Colonic mucosa (tissue), 4 donors: Measurements from ENCODE around the gene DDX54. TPM values are rescaled to one million over a fixed set of nuclear protein-coding genes. Genes with fewer than 3 reads are reported as not detected.
"Not testable (repeated sequence)": the region's sequence is repeated elsewhere in the genome, so short reads cannot be mapped to it uniquely, and the experiment has no call there.

ENCODE experiments used
- DNase-seq: peaks from one replicate; pipeline ENCODE4 v3.0.0-alpha.2; 2020
- H3K27ac ChIP-seq: fragments of 200-600 bp; one replicate; pipeline ENCODE4 v1.8.0; 2021
- H3K27me3 ChIP-seq: fragments of 200-600 bp; one replicate; pipeline ENCODE4 v1.8.0; 2021
- H3K36me3 ChIP-seq: fragments of 200-600 bp; one replicate; pipeline ENCODE4 v1.8.0; 2021
- H3K4me1 ChIP-seq: fragments of 200-600 bp; one replicate; pipeline ENCODE4 v1.8.0; 2021; ENCODE audit warnings: mild to moderate bottlenecking
- H3K4me3 ChIP-seq: fragments of 200-600 bp; one replicate; pipeline ENCODE4 v1.8.0; 2021
- H3K9ac ChIP-seq, 2 donors: one replicate each; pipeline ENCODE4 v1.7.0; 2013; ENCODE audit warnings: control low read depth in 2 of 2, low read depth in 2 of 2, low read length in 2 of 2
- H3K9me3 ChIP-seq: fragments of 200-600 bp; one replicate; pipeline ENCODE4 v1.8.0; 2021
- intact Hi-C: fragments of 100-400 bp; cut with DNase I; formaldehyde crosslinking; loops from one replicate; pipeline ENCODE4 v1.14.1; 2022
- total RNA-seq, 2 donors: library from RNA; stranded (reverse); fragmentation: NEBNext Ultra II Directional in 1 of 2; extraction: Animal tissue kit (Norgen Biotek cat#: 25700) in 1 of 2; gene quantifications; one replicate each; pipeline ENCODE4 v1.2.1, GENCODE V29; 2021
- TF ChIP-seq, protein P1 (sequence below): fragments of 200-600 bp; IDR thresholded peaks from one replicate; pipeline ENCODE4 v1.8.0; 2022; ENCODE audit warnings: antibody characterized with exemption, mild to moderate bottlenecking
- donor health status: healthy.
- donor health status: DM: no; HTN: no; CAD: no.
- donor health status: DM: no; HTN: no; CAD: no.

Gene DDX54
- total RNA-seq, 2 donors from 2014 or later, result 54.8 to 98.3 TPM

DNA sequence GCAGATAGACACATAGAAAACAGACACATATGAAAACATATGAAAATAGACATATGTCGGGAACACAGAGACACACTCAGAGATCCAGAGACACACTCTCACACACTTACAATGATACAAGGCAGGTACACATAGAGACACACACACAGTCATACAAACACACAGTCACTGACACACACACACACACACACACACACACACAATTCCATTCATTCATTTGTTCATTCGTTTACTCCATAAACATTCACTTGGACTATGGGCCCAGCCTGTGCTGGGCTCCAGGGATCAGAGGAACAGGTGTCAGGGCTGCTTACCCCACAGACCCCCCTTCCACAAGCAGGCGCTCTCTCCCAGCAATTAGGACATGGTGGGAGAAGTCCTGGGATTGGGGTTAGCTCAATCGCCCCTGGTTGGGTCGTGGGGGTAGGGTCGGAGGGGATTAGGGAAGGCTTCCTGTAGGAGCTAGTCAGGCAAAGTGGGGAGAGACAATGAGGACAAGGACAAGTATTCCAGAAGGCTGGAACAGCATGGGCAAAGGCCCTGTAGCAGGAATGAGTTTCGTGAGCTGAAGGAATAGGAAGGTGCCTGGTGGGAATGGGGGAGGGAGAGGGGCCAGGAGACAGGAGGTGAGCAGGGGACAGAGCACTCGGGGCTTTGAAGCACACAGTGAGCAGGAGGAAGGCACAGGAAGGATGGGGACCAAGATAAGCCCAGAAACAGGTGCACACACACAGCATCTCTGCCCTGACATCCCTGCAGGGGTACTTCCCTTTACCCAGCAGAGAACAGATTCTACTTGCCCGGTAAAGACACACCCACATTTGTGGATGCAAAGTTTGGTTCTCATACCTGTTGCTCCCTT, 56.2 kb downstream of the DDX54 start:
- Histone ChIP-seq H3K36me3 (no peaks in the 10 kb centered on the region), H3K9me3 (no peaks in the 10 kb centered on the region), H3K4me3 (no peak overlapping the region), H3K27ac (no peak overlapping the region), H3K4me1 (no peaks in the 10 kb centered on the region), H3K9ac (no peak overlapping the region), H3K27me3 (no peaks in the 10 kb centered on the region)
- no peak for DNase-seq
- intact Hi-C loops, result no loop called here
- TF ChIP-seq, protein P1, sequence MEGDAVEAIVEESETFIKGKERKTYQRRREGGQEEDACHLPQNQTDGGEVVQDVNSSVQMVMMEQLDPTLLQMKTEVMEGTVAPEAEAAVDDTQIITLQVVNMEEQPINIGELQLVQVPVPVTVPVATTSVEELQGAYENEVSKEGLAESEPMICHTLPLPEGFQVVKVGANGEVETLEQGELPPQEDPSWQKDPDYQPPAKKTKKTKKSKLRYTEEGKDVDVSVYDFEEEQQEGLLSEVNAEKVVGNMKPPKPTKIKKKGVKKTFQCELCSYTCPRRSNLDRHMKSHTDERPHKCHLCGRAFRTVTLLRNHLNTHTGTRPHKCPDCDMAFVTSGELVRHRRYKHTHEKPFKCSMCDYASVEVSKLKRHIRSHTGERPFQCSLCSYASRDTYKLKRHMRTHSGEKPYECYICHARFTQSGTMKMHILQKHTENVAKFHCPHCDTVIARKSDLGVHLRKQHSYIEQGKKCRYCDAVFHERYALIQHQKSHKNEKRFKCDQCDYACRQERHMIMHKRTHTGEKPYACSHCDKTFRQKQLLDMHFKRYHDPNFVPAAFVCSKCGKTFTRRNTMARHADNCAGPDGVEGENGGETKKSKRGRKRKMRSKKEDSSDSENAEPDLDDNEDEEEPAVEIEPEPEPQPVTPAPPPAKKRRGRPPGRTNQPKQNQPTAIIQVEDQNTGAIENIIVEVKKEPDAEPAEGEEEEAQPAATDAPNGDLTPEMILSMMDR, result no peak

DNA sequence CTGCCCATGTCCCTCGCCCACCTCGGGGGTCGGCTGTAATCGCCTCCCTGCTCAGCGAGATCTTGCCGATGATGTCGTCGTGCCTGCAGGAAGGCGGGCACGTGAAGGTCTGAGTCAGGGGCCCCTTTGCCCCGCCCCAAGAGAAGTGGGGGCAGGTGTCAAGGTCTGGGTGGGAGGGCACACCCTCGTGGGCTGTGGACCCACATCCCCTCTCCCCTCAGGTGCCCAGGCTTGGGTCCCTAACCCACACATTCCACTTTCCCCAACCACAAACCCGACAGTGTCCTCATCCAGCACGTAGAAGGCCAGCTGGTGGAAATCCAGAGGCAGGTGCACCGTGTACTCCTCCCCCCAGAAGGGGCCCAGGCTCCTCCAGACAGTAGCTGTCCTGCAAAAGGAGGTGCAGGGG, 57.5 kb downstream of the DDX54 start:
- intact Hi-C loops, result no loop called here
- no peak overlapping the region for H3K27ac ChIP-seq
- no peak overlapping the region for H3K9ac ChIP-seq
- no peaks in the 10 kb centered on the region for H3K36me3 ChIP-seq
- no peak for DNase-seq
- no peaks in the 10 kb centered on the region for H3K4me1 ChIP-seq
- no peaks in the 10 kb centered on the region for H3K27me3 ChIP-seq
- H3K4me3 ChIP-seq, result no peak overlapping the region
- no peaks in the 10 kb centered on the region for H3K9me3 ChIP-seq
- TF ChIP-seq, protein P1, result no peak

DNA sequence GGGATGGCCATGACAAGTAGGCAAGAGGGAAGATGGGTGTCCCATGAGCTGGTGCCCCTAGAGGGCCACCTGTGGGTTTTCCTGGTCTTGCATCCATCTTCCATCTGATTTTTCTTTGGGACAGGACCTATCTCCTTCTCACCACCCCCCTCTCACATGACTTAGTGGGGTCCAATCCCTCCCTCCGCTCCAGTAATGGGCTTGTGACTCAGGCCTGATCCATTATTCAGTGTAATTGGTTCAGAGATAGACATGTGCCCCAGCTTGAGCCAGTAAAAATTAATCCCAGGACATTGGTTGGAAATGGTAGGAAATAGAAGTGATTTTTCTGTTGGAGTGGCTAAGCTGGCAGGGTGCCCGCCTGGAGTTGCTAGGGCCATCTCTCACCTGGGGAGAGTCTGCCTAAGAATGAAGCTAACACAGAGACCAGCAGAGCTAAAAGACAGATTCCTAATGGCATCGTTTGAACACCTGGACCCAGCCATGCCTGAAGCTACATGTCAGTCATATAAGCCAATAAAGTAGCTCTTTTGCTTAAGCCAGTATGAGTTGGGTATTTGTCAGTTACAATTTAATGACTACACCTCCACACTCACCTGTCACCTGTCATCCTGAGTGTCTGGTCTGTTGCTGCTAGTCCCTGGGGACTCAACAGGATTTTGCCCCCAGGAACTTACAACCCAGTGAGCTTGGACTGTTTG, 64.5 kb downstream of the DDX54 start:
- TF ChIP-seq, protein P1, result no peak

DNA sequence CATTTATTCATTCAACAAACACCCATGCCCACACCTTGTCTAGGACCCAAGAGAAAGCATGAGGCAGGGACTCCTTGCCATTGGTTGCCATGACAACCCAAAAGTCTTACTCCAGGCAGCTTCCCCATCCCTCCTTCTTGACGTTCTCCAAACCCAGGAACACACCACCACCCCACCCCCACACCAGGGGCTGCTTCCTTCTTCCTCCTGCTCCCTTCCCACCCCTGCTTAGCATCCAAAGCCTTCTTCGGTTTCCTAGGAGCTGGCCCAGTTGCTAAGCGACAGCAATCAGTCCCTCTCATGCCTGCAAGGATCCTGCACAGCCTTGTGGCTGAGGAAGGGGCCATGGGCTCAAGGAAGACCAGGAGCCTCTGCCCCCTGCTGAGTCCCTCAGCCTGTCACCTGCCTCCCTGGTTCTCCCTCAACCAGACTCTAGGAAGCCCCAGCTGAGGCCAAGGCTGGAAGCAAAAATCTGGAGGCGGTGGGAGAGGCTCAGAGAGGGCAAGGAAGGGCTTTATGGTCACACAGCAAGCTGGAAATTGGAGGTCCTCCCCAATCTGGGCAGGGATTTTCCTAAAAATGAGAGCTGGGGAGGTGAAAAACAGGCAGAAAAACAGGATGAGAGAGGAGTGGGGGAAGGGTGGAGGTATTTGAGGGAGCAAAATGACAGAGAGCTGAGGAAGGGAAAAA, 65.2 kb downstream of the DDX54 start:
- no peak for DNase-seq

More for the DNA sequence above, 64.5 kb downstream of the DDX54 start:
- DNase-seq, result no peak
- H3K9me3 ChIP-seq, result no peaks in the 10 kb centered on the region
- no peak overlapping the region for H3K4me3 ChIP-seq
- no peaks in the 10 kb centered on the region for H3K4me1 ChIP-seq
- intact Hi-C loops, result no loop called here
- H3K27ac ChIP-seq, result no peak overlapping the region
- H3K9ac ChIP-seq, result no peak overlapping the region
- no peaks in the 10 kb centered on the region for H3K36me3 ChIP-seq
- H3K27me3 ChIP-seq, result no peaks in the 10 kb centered on the region

DNA sequence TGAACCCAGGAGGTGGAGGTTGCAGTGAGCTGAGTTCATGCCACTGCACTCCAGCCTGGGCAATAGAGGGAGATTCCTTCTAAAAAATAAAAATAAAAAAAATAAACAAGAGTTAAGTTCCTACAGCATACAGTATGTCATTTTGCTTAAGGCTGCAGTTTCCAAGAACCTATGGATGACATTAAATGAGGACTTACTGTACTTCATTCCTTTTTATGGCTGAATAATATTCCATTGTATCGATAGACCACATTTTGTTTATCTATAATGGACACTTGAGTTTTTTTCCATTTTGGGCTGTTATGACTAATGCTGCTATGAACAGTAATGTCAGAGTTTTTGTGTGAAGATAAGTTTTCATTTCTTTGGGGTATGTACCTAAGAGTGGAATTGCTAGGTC, 67.1 kb downstream of the DDX54 start:
- Histone ChIP-seq H3K4me3 (no peak overlapping the region), H3K4me1 (no peaks in the 10 kb centered on the region), H3K36me3 (no peaks in the 10 kb centered on the region), H3K9ac (no peak overlapping the region), H3K27me3 (no peaks in the 10 kb centered on the region), H3K9me3 (no peaks in the 10 kb centered on the region), H3K27ac (no peak overlapping the region)
- no peak for DNase-seq
- intact Hi-C loops, result no loop called here
- TF ChIP-seq, protein P1, result no peak

More for the DNA sequence above, 65.2 kb downstream of the DDX54 start:
- Histone ChIP-seq H3K9ac (no peak overlapping the region), H3K4me3 (no peak overlapping the region), H3K36me3 (no peaks in the 10 kb centered on the region), H3K27ac (no peak overlapping the region), H3K27me3 (no peaks in the 10 kb centered on the region), H3K9me3 (no peaks in the 10 kb centered on the region), H3K4me1 (no peaks in the 10 kb centered on the region)
- TF ChIP-seq, protein P1, result no peak
- intact Hi-C loops, result no loop called here

DNA sequence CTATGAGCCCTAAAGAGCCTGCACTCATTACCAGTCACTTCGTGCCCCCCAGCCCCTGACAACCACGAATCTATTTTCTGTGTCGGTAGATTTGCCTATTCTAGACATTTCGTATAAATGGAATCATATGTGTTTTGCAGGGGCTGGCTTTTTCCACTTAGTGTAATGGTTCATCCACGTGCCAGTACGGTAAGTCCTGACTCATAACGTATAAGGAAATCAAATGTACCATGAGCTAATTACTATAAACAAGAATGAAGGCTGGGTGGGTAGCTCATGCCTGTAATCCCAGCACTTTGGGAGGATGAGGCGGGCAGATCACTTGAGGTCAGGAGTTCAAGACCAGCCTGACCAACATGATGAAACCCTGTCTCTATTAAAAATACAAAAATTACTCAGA, 67.6 kb downstream of the DDX54 start:
- H3K27me3 ChIP-seq, H3K9ac ChIP-seq, intact Hi-C loops, DNase-seq, H3K27ac ChIP-seq, H3K9me3 ChIP-seq, H3K4me3 ChIP-seq, H3K36me3 ChIP-seq, H3K4me1 ChIP-seq: not testable (repeated sequence)
